Thyroid gland (tissue), 4 donors: ENCODE data around the gene ITPKB. TPM values are rescaled to one million over a fixed set of nuclear protein-coding genes. Genes with fewer than 3 reads are reported as not detected.

Source experiments
- DNase-seq, 2 donors: peaks; one replicate each; pipeline ENCODE4 v3.0.0-alpha.2; 2019
- H3K27ac ChIP-seq, 3 donors: fragments of 200-600 bp; sonication (generic); 1 replicate in 2 of 3; 2 replicates in 1 of 3; pipeline ENCODE4 v1.5.1; 2016 to 2019; ENCODE audit warnings: mild to moderate bottlenecking in 1 of 3, moderate library complexity in 1 of 3
- H3K27me3 ChIP-seq: fragments of 200-600 bp; sonication (generic); one replicate; pipeline ENCODE4 v1.5.1; 2019
- H3K36me3 ChIP-seq, 2 donors: fragments of 200-600 bp; sonication (generic); one replicate each; pipeline ENCODE4 v1.5.1; 2016 to 2019
- H3K4me1 ChIP-seq, 2 donors: fragments of 200-600 bp; sonication (generic); one replicate each; pipeline ENCODE4 v1.5.1; 2017 to 2019
- H3K4me3 ChIP-seq, 3 donors: fragments of 200-600 bp; sonication (generic); replicated peaks in 1 of 3; 1 replicate in 2 of 3; 2 replicates in 1 of 3; pipeline ENCODE4 v1.5.1; 2016; ENCODE audit warnings: mild to moderate bottlenecking in 1 of 3
- H3K9me3 ChIP-seq: fragments of 200-600 bp; sonication (generic); one replicate; pipeline ENCODE4 v1.5.1; 2017
- CTCF ChIP-seq, 6 experiments: fragments of 200-600 bp in 3 of 6; fragments of 450-650 bp in 3 of 6; sonication (generic) in 3 of 6; IDR thresholded peaks; one replicate each; pipeline ENCODE4 v1.5.1; 2016 to 2019; ENCODE audit warnings: antibody characterized with exemption in 6 of 6, mild to moderate bottlenecking in 2 of 6, inconsistent platforms in 1 of 6, moderate library complexity in 1 of 6
- POLR2A ChIP-seq, 2 donors: fragments of 450-650 bp; IDR thresholded peaks; one replicate each; pipeline ENCODE4 v1.6.1; 2017; ENCODE audit warnings: antibody characterized with exemption in 2 of 2, mild to moderate bottlenecking in 2 of 2, moderate library complexity in 1 of 2
- WGBS, 2 donors: methylation state at CpG; one replicate each; pipeline ENCODE4 v1.1.5; 2017; 5-methylcytosine and 5-hydroxymethylcytosine counted together
- intact Hi-C: fragments of 100-400 bp; cut with DNase I; formaldehyde crosslinking; loops from one replicate; pipeline ENCODE4 v1.15.1; 2023
- total RNA-seq, 4 donors: library from RNA; depleted of rRNA; stranded (reverse); fragments of >200 nt; gene quantifications; one replicate each; pipeline ENCODE4 v1.2.3, GENCODE V29; 2016

ITPKB gene
- total RNA-seq, 4 donors from 2014 or later, result 19.1 to 24.0 (median 22.2) TPM

- H3K4me1 ChIP-seq, result peaks cover 7 to 23% of the 10 kb centered on the region in 2 donors
- H3K27ac ChIP-seq, result no peak overlapping the region
- intact Hi-C loops, result no loop called here
- DNase-seq, result no peak
- 88 to 91% methylated on average over 7 of the region's 7 CpGs for WGBS, 2 donors
- no peak overlapping the region for H3K4me3 ChIP-seq
- no peaks in the 10 kb centered on the region for H3K9me3 ChIP-seq
- H3K36me3 ChIP-seq, result no peaks in the 10 kb centered on the region
- TF ChIP-seq CTCF (IDR thresholded peaks at IDR 0.05), result no peak
- no peak for TF ChIP-seq POLR2A (IDR thresholded peaks at IDR 0.05)
- H3K27me3 ChIP-seq, result no peaks in the 10 kb centered on the region
Observed at GRCh38 chr1:226684026-226684425, 55.1 kb downstream of the ITPKB start.

GRCh38 chr1:226682871-226683814 is 55.9 kb downstream of the ITPKB start:
- intact Hi-C loops, result no loop called here
- peaks cover 7 to 17% of the 10 kb centered on the region in 2 donors for H3K4me1 ChIP-seq
- H3K27ac ChIP-seq, result no peak overlapping the region
- 91 to 92% methylated on average over 9 of the region's 9 CpGs for WGBS, 2 donors
- TF ChIP-seq CTCF (IDR thresholded peaks at IDR 0.05) (no peak), POLR2A (IDR thresholded peaks at IDR 0.05) (no peak)
- no peaks in the 10 kb centered on the region for H3K27me3 ChIP-seq
- no peak overlapping the region for H3K4me3 ChIP-seq
- H3K9me3 ChIP-seq, result no peaks in the 10 kb centered on the region
- no peak for DNase-seq
- no peaks in the 10 kb centered on the region for H3K36me3 ChIP-seq

DNA sequence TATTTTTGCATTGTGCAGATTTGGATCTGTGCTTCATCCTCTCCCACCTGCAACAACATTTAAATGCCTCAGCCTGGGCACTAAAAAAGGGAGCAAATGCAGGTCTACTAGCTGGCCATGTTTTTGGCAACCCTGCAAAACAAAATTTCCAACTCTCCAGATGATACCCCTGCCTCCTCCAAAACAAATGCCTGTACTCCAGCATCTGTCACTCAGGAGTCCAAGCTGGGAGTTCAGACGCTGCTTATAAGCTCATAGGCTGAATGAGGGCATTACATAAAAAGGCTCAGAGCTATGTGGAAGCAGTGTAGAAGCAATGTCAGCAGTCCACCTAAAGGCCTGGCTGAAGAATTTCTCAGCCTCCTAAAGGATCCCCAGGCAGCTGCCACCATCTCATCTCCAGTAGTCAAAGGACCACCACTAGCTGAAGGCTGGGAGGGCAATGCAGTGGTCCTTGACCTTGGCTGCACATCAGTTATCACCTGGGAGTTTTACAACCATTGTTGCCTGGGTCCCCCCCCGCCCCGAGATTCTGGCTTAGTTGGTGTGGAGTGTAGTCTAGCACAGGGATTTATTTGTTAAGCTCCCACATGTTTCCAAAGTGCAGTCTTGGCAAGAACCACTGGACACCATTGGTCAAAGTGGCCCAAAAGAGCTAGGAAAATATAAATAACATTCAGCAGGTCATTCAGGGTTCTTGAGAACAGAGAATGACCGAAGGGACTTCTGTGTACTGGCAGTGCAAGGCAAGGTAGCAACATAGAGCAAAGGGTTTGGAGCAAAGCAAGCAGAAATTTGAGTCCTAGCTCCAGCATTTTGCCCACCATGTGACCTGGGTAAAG is 57.2 kb downstream of the ITPKB start:
- 85 to 86% methylated on average over 3 to 4 of the region's 4 CpGs for WGBS, 2 donors
- Histone ChIP-seq H3K27ac (no peak overlapping the region), H3K36me3 (no peaks in the 10 kb centered on the region), H3K27me3 (no peaks in the 10 kb centered on the region), H3K4me1 (peaks cover 7 to 26% of the 10 kb centered on the region in 2 donors), H3K9me3 (no peaks in the 10 kb centered on the region), H3K4me3 (no peak overlapping the region)
- no peak for DNase-seq
- intact Hi-C loops, result no loop called here
- no peak for TF ChIP-seq POLR2A (IDR thresholded peaks at IDR 0.05)
- no peak for TF ChIP-seq CTCF (IDR thresholded peaks at IDR 0.05)

DNA sequence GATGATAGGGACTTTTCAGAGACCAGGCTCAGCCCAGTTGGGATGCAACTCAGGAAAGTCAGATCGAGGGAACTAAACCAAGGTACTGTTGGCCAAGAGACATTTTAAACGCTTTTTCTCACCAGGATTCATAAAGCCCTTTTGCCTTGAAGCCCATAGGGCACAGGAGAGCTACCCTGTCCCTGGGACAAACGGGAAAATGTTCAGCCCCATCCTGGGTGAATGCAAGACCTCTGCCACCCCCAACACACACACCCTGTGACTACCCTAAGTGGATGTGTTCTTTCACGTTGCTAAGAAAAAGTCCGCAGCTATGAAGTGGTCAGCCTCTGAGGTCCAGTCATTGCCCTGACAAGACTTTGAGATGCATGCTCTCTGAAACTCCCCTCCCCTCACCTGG is 58.4 kb downstream of the ITPKB start:
- H3K27ac ChIP-seq, result peak overlapping the region in 2 of 3 donors; percentile 72 to 90
- H3K36me3 ChIP-seq, result no peaks in the 10 kb centered on the region
- peak overlapping the region in 1 of 3 donors; percentile 24 for H3K4me3 ChIP-seq
- DNase-seq, result no peak
- WGBS, 2 donors, result 70 to 84% methylated on average over 5 of the region's 5 CpGs
- peaks cover 13 to 32% of the 10 kb centered on the region in 2 donors for H3K4me1 ChIP-seq
- intact Hi-C loops, result no loop called here
- H3K27me3 ChIP-seq, result no peaks in the 10 kb centered on the region
- H3K9me3 ChIP-seq, result no peaks in the 10 kb centered on the region
- TF ChIP-seq CTCF (IDR thresholded peaks at IDR 0.05) (no peak), POLR2A (IDR thresholded peaks at IDR 0.05) (no peak)
